EH (cell line): ENCODE data around the gene NUDT8.
A peak's percentile ranks its signal among the peaks of the same experiment; 100 is the strongest.
"Not testable (repeated sequence)": the region's sequence is repeated elsewhere in the genome, so short reads cannot be mapped to it uniquely, and the experiment has no call there.

ENCODE experiments used
- DNase-seq: peaks from one replicate; pipeline ENCODE4 v3.0.0-alpha.2; 2015; ENCODE audit warnings: low read depth

NUDT8 gene

DNA sequence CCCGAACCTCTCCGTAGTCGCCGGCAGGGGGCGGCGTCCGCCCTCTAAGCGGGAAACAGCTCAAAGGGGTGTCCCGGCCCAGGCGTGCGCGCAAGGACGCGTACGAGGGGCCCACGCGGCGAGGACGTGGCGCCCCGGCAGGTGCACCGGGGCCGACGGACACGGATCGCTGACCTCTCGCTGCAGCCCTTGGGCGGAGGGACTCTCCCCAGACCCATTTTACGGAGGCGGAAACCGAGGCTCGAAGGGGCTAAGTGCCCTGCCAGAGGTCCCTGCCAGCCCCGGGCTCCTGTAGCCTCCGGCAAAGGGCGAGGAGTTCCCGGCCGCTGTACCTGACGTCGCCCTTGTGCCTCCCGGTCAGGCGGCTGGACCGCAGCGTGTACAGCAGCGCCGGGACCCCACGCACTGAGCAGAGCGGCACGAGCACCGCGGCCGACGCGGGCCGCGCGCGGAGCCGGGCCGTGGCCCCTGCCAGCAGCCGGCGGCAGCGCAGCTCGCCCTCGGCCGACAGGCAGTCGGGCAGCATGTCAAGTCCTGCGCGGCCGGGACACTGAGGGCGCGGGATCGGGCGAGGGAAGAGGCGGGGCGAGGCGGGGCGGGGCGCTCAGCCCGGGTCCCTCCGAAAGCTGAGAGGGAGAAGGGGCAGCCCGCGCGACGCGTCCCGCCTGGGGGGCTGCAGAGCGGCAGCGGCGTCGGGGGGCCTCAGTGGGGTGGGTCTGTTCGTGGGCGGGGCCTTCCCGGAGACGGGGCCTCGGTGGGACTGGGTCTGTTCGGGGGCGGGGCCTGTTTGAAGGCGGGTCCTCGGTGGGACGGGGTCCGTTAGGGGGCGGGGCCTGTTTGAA, at the start of gene NUDT8:
Gene NUDT8 (minus strand): TSS at position 552 of the 842 bp plus-strand sequence. CDS start 26 bp downstream, at position 526.
- DNase-seq, result peak; percentile 80

GRCh38 chr11:67675058-67675747, 45.5 kb upstream of the NUDT8 start:
- DNase-seq, result no peak

DNA sequence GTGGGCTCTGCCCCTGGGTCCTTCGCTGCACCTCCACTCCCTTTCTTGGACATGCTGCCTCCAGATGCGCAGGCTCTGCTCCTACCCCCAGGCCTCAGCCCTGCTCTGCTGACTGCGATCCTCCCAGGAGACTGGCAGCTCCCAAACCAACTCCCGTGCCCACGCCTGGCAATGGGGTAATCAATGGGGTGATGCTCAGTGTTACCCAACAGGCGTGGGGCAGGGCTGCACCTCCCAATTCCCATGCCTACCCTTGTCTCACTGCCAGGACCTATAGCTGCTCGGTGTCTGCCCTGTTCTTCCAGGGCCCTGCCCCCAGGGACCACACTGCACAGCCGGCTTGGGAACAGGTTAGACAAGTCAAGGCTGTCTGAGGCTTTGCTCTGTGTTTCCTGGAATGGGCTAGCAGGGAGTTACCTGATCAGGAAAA, 44.7 kb upstream of the NUDT8 start, which contains the start of gene ALDH3B2:
Gene ALDH3B2 (minus strand): TSS at position 182 of the 430 bp plus-strand sequence. CDS start 7,688 bp downstream, outside the sequence.
- DNase-seq, result no peak

DNA sequence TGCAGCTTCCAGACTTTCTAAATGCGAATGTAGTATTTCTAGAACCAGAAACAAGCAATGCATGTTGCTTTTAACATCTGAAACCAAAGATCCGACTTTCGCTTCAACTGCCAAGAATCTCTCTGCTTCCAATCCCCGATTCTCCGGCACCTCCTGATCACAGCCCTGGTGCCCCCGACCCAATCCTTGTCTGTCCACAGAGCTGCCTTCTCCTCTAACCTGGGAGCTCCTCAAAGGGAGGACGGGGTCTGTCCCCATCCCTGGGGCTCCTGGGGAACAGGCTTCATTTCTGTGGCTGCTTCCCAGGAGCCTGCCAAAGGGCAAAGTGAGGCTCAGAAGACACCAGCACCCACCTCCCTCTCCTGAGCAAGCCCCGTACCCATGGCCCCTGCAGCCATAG, 44.2 kb upstream of the NUDT8 start:
- no peak for DNase-seq

GRCh38 chr11:67673358-67673757, 43.6 kb upstream of the NUDT8 start:
- DNase-seq, result no peak

GRCh38 chr11:67671211-67671520, 41.4 kb upstream of the NUDT8 start:
- no peak for DNase-seq

GRCh38 chr11:67670316-67671210, 40.8 kb upstream of the NUDT8 start:
- DNase-seq, result no peak

DNA sequence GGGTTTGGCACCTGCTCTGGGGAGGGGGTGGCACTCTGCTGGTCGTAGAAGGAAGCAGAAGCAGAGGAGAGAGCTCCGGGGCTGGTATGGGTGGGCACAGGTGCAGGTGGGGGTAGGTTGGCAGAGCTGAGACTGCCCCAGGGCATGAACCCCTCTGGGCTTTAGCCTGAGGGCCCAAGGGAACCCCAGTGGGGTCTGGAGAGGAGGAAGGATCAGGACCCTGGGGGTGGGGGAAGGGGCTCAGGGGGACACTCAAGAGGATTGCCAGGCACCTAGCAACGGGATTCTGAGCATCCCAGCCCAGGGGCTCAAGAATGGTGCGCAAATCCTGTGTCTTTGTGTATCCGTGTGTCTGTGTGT, 38.4 kb upstream of the NUDT8 start:
- no peak for DNase-seq

GRCh38 chr11:67667490-67668191, 37.9 kb upstream of the NUDT8 start:
- DNase-seq, result no peak

- DNase-seq, result no peak
These were observed 37.1 kb upstream of the NUDT8 start for GRCh38 chr11:67666676-67667489.

DNA sequence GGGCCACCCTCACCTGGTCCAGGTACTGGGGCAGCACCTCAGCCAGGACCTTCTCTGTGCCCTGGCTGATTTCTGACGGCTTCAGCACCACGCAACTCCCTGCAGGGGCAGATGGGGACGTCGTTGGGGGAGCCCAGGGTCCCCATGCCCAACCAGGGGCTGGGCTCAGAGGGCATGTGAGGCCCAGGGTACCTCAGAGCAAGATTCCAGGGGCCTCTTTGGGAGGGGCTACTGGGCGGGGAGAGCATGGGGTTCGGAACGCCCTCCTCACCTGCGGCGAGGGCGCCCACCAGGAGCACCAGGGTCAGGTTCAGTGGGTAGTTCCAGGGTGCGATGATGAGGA, 36.5 kb upstream of the NUDT8 start:
- DNase-seq, result no peak

DNA sequence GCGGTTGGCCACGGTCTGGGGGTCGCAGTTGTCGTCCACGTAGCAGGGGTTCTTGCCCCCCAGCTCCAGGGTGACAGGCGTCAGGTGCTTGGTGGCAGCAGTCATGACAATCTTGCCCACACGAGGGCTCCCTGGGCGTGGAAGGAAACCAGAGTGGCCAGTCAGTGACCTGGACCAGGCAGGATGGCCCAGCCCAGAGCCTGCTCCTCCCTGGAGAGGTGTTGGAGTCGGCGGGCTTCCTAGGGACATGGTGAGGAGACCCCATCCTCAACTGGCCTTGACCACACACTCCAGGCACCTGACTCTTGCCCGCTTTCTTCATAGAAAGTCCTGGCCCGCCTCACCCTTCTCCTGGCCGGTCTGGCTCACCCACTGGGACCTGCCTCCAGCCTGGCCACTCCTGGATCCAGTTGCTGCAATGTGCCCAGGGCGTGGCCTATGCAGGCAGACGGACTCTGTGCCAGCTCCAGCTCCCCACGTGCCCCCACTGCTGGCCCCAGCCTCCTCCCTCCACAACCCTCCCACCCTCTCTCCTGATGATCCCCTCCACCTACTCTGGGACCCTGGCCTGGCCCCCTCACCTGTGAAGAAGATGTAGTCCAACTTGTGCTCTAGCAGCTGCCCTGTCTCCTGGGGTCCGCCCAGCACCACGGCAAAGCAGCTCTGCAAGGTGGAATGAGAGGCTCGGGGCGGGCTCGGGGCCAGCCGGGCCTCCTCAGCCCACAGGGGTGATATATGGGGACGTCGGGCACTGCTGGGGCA, 36.0 kb upstream of the NUDT8 start:
- no peak for DNase-seq

- DNase-seq, result no peak
These were observed 35.2 kb upstream of the NUDT8 start for GRCh38 chr11:67664696-67665540.

- no peak for DNase-seq
These were observed 34.5 kb upstream of the NUDT8 start for GRCh38 chr11:67664213-67664585.

DNA sequence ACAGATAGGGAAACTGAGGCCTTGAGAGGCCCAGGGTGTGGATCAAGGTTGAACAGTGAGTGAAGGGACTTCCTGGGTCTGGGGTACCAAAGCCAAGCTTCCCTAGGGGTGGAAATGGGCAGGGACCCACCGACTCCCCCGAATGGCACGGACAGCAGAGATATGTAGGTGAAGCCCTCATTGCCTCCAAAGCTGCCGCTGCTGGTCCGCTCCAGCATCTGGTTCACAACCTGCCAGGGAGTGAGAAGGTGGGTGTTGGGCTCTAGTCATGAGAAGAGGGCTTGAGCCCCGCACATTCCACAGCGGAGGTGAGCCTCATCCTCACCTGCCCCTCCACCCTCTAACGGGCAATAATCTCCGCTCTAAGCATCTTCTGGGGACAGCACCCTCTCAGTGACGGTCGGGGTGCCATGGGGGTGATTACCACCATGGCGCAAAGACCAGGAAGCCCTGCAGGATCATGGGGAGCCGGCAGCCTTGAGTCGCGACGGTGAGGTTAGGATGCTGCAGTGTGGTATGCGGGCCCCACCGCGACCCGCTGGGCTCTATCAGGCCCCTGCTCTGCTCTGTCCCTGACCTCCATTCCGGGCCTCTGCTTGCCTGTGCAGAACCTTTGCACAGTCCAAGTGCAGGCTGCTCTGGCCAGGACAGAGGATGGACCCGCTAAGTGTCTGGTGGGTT, 33.9 kb upstream of the NUDT8 start:
- DNase-seq, result no peak

DNA sequence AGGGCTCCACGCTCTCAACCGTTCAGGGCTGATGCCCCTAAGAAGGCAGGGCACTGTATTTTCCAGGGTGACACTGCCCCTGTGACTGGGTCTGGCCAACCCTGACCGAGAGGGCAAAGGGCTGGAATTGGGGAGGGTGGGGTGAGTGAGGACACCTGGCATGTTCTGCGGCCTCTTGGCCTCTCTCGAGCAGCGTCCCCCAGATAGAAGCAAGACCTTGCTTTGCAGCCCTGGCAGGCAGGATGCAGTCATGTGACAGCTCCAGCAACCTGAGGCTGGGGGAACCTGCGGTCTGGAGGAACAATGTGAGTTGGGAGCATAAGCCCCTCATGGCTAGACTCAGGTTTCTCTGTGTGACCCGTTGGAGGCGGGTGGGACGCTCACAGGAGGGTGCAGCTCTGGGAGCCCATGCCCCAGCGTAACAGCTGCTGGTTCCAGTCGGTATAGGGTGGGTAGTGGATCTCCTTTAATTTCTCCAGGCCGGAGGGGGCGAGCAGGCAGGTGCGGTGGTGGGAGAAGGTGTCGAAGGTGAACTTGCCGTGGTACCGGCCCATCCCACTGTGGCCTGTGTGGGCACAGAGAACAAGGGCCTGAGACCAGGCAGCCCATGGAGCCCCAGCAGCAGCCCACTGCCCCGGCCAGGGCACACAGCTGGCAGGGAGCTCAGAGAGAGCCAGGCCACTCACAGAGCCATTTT, 33.2 kb upstream of the NUDT8 start:
- no peak for DNase-seq

- DNase-seq, result no peak
These were observed 32.6 kb upstream of the NUDT8 start for GRCh38 chr11:67662142-67662834.

GRCh38 chr11:67660752-67661151, 31.0 kb upstream of the NUDT8 start:
- not testable (repeated sequence) for DNase-seq
